Epithelial cell of proximal tubule (primary cell): Measurements from ENCODE around the gene TSC22D1. TPM values are rescaled to one million over a fixed set of nuclear protein-coding genes. Genes with fewer than 3 reads are reported as not detected.

Experiments
- DNase-seq: peaks from one replicate; pipeline ENCODE4 v3.0.0-alpha.2; 2011; ENCODE audit warnings: low read depth
- H3K4me3 ChIP-seq: 2 replicates; pipeline ENCODE4 v1.5.1; 2011; ENCODE audit warnings: low read depth, mild to moderate bottlenecking, low read length
- CTCF ChIP-seq: conservative IDR thresholded peaks from 2 replicates; pipeline ENCODE4 v1.5.1; 2012; ENCODE audit warnings: low read depth, mild to moderate bottlenecking, low read length
- total RNA-seq: library from RNA; depleted of rRNA; stranded (reverse); fragments of >200 nt; gene quantifications from 2 replicates; pipeline ENCODE4 v1.2.3, GENCODE V29; 2015

The TSC22D1 gene
- total RNA-seq, 1 donor from 2014 or later = 38.3 TPM

- H3K4me3 ChIP-seq = no peak overlapping the region
- no peak for TF ChIP-seq CTCF
- DNase-seq = no peak
Observed at GRCh38 chr13:44398606-44399005, 177.5 kb downstream of the TSC22D1 start.

GRCh38 chr13:44397766-44398223 lies 178.3 kb downstream of the TSC22D1 start:
- H3K4me3 ChIP-seq = no peak overlapping the region
- no peak for TF ChIP-seq CTCF
- no peak for DNase-seq

GRCh38 chr13:44396701-44397580 lies 179.2 kb downstream of the TSC22D1 start:
- peak; percentile 41 for DNase-seq

GRCh38 chr13:44395976-44396694 lies 180.0 kb downstream of the TSC22D1 start:
- TF ChIP-seq CTCF = no peak
- H3K4me3 ChIP-seq = no peak overlapping the region
- DNase-seq = no peak

More at GRCh38 chr13:44396701-44397580, 179.2 kb downstream of the TSC22D1 start:
- no peak overlapping the region for H3K4me3 ChIP-seq
- TF ChIP-seq CTCF = no peak

- TF ChIP-seq CTCF = no peak
- no peak overlapping the region for H3K4me3 ChIP-seq
- DNase-seq = no peak
Observed at GRCh38 chr13:44394658-44395057, 181.5 kb downstream of the TSC22D1 start.

GRCh38 chr13:44393391-44393790 lies 182.7 kb downstream of the TSC22D1 start:
- no peak for TF ChIP-seq CTCF
- H3K4me3 ChIP-seq = no peak overlapping the region
- peak; percentile 57 for DNase-seq
